ENCODE results near the gene PUS7L. TPM values are rescaled to one million over a fixed set of nuclear protein-coding genes. Genes with fewer than 3 reads are reported as not detected.

PUS7L gene
- total RNA-seq, 1 experiment from 2014 or later: 15.3 TPM

GRCh38 chr12:43736927-43737440 lies 21.6 kb downstream of the PUS7L start:
- H3K9me3 ChIP-seq (ENCODE audit: control insufficient read depth in 1 of 2, insufficient read depth in 1 of 2, low read depth in 1 of 2, low read length in 2 of 2): no peaks in the 10 kb centered on the region
- H3K4me1 ChIP-seq (ENCODE audit: control insufficient read depth in 1 of 2, insufficient read depth in 2 of 2, low read length in 2 of 2): no peaks in the 10 kb centered on the region
- H3K9me2 ChIP-seq (ENCODE audit: insufficient read depth): no peaks in the 10 kb centered on the region
- peaks cover 3 to 16% of the 10 kb centered on the region in 2 experiments; a peak in 2 of 4 replicates for H3K36me3 ChIP-seq (ENCODE audit: control insufficient read depth in 1 of 2, insufficient read depth in 2 of 2, low read length in 2 of 2)
- H3K27me3 ChIP-seq (ENCODE audit: insufficient read depth, low read length): no peaks in the 10 kb centered on the region
- no peak overlapping the region for H3K4me3 ChIP-seq (replicated peaks in 1 of 2; ENCODE audit: low read depth in 1 of 2, low read length in 2 of 2)
- ChIA-PET POLR2A (no interaction called here), RAD21 (ENCODE audit: low non-redundant PET in 1 of 2, low total read pairs in 2 of 2, uncharacterized antibody in 2 of 2, unreplicated experiment in 2 of 2) (no interaction called here), CTCF (no interaction called here)
- no TSS peak for BruUV-seq (replicated peaks)
- no peak overlapping the region for H3K27ac ChIP-seq (ENCODE audit: low read depth, low read length)
- DNase-seq (ENCODE audit: low read depth, low spot score) (no peak), ATAC-seq (no peak)
- H3K9ac ChIP-seq (ENCODE audit: low read length): no peak overlapping the region
- no peak for TF ChIP-seq POLR2A (IDR thresholded peaks at IDR 0.05; ENCODE audit: borderline replicate concordance, extremely low read depth, insufficient read depth, insufficient read length)
- TF ChIP-seq JUND (IDR thresholded peaks at IDR 0.05): no peak
- TF ChIP-seq SIN3A (IDR thresholded peaks at IDR 0.05; ENCODE audit: low read depth): no peak
- TF ChIP-seq SP1 (IDR thresholded peaks at IDR 0.05; ENCODE audit: low read depth): no peak
- no peak for TF ChIP-seq ZNF274 (IDR thresholded peaks at IDR 0.05; ENCODE audit: low read depth, low read length)
- no peak for TF ChIP-seq EZH2 (IDR thresholded peaks at IDR 0.05)
- TF ChIP-seq ELF1 (IDR thresholded peaks at IDR 0.05; ENCODE audit: borderline replicate concordance, low read depth): no peak
- no peak for TF ChIP-seq ZFX (IDR thresholded peaks at IDR 0.05)
- TF ChIP-seq RAD21 (IDR thresholded peaks at IDR 0.05; ENCODE audit: low read depth): no peak
- TF ChIP-seq EGR1 (IDR thresholded peaks at IDR 0.05; ENCODE audit: low read depth): no peak
- no peak for TF ChIP-seq FOSL1 (IDR thresholded peaks at IDR 0.05; ENCODE audit: low read depth)
- TF ChIP-seq TCF7L2 (IDR thresholded peaks at IDR 0.05; ENCODE audit: borderline replicate concordance, extremely low read depth, insufficient read depth, insufficient read length): no peak
- TF ChIP-seq CEBPB (IDR thresholded peaks at IDR 0.05; ENCODE audit: low read depth): no peak
- no peak for TF ChIP-seq MAX (IDR thresholded peaks at IDR 0.05)
- TF ChIP-seq POLR2AphosphoS5 (IDR thresholded peaks at IDR 0.05; ENCODE audit: low read depth, low read length): no peak
- TF ChIP-seq, protein P1, sequence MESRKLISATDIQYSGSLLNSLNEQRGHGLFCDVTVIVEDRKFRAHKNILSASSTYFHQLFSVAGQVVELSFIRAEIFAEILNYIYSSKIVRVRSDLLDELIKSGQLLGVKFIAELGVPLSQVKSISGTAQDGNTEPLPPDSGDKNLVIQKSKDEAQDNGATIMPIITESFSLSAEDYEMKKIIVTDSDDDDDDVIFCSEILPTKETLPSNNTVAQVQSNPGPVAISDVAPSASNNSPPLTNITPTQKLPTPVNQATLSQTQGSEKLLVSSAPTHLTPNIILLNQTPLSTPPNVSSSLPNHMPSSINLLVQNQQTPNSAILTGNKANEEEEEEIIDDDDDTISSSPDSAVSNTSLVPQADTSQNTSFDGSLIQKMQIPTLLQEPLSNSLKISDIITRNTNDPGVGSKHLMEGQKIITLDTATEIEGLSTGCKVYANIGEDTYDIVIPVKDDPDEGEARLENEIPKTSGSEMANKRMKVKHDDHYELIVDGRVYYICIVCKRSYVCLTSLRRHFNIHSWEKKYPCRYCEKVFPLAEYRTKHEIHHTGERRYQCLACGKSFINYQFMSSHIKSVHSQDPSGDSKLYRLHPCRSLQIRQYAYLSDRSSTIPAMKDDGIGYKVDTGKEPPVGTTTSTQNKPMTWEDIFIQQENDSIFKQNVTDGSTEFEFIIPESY (IDR thresholded peaks at IDR 0.05; ENCODE audit: extremely low read depth, insufficient replicate concordance, low read length): no peak
- TF ChIP-seq, protein P2, sequence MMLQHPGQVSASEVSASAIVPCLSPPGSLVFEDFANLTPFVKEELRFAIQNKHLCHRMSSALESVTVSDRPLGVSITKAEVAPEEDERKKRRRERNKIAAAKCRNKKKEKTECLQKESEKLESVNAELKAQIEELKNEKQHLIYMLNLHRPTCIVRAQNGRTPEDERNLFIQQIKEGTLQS (IDR thresholded peaks at IDR 0.05): no peak
- no peak for TF ChIP-seq EZH2phosphoT487 (IDR thresholded peaks at IDR 0.05; ENCODE audit: borderline replicate concordance)
- no peak for TF ChIP-seq YY1 (IDR thresholded peaks at IDR 0.05; ENCODE audit: extremely low read depth, insufficient replicate concordance, low read depth, low read length)
- H3K4me2 ChIP-seq (ENCODE audit: low read length): no peak overlapping the region
- intact Hi-C loops (cut with micrococcal nuclease): no loop called here
- no peak overlapping the region for H2AFZ ChIP-seq (ENCODE audit: low read depth, low read length, poor library complexity, severe bottlenecking)
- H3K79me2 ChIP-seq (ENCODE audit: insufficient read depth, low read length): no peaks in the 10 kb centered on the region
- no peaks in the 10 kb centered on the region for H4K20me1 ChIP-seq (ENCODE audit: insufficient read depth)

All from HCT116 (cell line).